ENCODE data around the gene SEC23A.
"Not testable (repeated sequence)": the region's sequence is repeated elsewhere in the genome, so short reads cannot be mapped to it uniquely, and the experiment has no call there.

The SEC23A gene

DNA sequence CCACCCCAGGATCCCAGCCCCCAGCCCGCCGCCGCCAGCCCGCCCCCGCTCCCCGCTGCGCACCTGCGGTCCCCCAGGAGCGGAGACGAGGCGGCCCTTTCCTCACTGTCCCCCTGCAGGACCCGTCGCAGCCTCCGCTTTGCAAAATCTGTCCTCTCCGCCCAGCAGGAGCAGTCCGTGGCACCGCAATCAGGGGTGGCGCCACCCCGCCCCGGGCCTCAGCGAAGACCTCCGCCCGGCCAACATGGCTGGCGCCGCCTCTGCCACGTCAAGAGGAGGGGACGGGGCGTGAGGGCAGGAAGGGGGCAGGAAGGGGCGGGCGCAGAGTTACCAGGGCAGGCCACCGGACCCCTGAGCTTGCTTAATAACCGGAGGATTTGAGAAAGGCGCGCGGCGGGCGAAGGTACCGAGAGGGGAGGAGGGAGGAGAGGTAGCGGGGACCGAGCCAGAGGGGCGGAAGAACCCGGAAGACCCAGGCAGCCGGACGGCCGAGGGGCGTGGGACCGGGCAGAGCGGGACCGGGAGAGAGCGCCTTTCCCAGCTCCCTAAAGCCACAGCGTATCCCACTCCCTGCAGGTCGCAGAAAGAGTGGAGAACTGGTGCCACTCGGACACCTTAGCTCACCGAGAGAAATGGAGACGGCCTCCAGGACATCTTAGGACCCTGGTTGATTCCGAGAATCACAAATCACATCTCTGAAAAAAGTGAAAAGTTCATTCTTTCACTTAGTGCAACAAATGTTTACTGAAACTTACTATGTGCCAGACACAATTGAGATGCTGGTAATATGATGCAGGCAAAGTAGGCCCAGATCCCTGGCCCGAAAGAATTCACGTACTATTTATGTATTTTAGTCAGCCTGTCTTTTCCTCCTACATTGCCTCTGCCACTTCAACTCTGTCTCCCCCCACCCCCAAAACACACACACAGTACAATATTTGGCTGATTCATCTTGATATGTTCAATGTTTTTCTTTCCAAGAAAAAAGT lies at the start of gene SEC23A:
Gene SEC23A (minus strand): TSS at position 267 of the 989 bp plus-strand sequence. CDS start 7,117 bp downstream, outside the sequence.
- Histone ChIP-seq H3K4me1 (ENCODE audit: insufficient read depth, low read length, poor library complexity, severe bottlenecking) (peaks cover 24% of the 10 kb centered on the region), H3K36me3 (ENCODE audit: insufficient read depth, low read length) (no peaks in the 10 kb centered on the region), H3K4me2 (ENCODE audit: low read depth, low read length, poor library complexity, severe bottlenecking) (peak within 1 kb of the TSS; percentile 97), H3F3A (ENCODE audit: low read depth) (no peaks in the 10 kb centered on the region), H4K20me1 (ENCODE audit: insufficient read depth, low read length, poor library complexity, severe bottlenecking) (peaks cover 3% of the 10 kb centered on the region), H3K27me3 (ENCODE audit: insufficient read depth, low read length, poor library complexity, severe bottlenecking) (no peaks in the 10 kb centered on the region), H3K9ac (ENCODE audit: low read depth, low read length, poor library complexity, severe bottlenecking) (peak within 1 kb of the TSS; percentile 94), H3K9me2 (replicated peaks; ENCODE audit: low read depth, low read length) (no peaks in the 10 kb centered on the region), H3K4me3 (ENCODE audit: low read length, poor library complexity, severe bottlenecking) (peak within 1 kb of the TSS; percentile 94), H2AFZ (ENCODE audit: low read length) (peak within 1 kb of the TSS; percentile 94), H3K79me2 (ENCODE audit: insufficient read depth, low read length) (peaks cover 31% of the 10 kb centered on the region), H3K9me3 (ENCODE audit: insufficient read depth, low read depth, low read length) (no peaks in the 10 kb centered on the region)
- TF ChIP-seq, protein P1, sequence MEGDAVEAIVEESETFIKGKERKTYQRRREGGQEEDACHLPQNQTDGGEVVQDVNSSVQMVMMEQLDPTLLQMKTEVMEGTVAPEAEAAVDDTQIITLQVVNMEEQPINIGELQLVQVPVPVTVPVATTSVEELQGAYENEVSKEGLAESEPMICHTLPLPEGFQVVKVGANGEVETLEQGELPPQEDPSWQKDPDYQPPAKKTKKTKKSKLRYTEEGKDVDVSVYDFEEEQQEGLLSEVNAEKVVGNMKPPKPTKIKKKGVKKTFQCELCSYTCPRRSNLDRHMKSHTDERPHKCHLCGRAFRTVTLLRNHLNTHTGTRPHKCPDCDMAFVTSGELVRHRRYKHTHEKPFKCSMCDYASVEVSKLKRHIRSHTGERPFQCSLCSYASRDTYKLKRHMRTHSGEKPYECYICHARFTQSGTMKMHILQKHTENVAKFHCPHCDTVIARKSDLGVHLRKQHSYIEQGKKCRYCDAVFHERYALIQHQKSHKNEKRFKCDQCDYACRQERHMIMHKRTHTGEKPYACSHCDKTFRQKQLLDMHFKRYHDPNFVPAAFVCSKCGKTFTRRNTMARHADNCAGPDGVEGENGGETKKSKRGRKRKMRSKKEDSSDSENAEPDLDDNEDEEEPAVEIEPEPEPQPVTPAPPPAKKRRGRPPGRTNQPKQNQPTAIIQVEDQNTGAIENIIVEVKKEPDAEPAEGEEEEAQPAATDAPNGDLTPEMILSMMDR (conservative IDR thresholded peaks at IDR 0.05; ENCODE audit: low read length): no peak
- no peak for TF ChIP-seq EZH2phosphoT487 (IDR thresholded peaks at IDR 0.05; ENCODE audit: borderline replicate concordance)

DNA sequence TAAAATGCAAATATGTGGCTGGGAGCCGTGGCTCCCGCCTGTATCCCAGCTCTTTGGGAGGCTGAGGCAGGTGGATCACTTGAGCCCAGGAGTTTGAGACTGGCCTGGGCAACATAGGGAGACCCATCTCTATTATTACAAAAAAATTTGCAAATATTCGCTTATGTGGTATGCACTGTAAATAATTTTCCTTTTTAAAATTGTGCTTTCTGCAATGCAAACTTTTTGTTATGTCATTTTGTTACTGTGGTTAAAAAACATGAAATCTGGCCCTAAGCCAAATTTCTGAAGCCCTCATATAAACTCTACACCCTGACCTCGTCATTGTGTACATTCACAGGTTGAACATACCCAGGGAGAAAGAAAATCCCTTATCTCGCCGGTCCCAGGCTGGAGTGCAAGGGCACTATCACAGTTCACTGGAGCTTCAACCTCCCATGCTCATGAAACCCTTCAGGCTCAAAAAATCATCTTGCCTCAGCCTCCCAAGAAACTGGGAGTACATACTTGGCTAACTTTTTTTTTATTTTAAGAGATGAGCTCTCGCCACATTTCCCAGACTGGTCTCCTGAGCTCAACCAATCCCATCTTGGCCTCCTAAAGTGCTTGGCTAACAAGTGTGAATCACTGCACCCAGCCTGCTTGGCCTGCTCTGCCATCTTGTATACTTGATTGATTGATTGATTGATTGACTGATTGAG lies 42.4 kb upstream of the SEC23A start:
- H3K4me2 ChIP-seq (ENCODE audit: low read depth, low read length, poor library complexity, severe bottlenecking): no peak overlapping the region
- no peaks in the 10 kb centered on the region for H3F3A ChIP-seq (ENCODE audit: low read depth)
- H3K4me3 ChIP-seq (ENCODE audit: low read length, poor library complexity, severe bottlenecking): no peak overlapping the region
- no peaks in the 10 kb centered on the region for H4K20me1 ChIP-seq (ENCODE audit: insufficient read depth, low read length, poor library complexity, severe bottlenecking)
- no peaks in the 10 kb centered on the region for H3K4me1 ChIP-seq (ENCODE audit: insufficient read depth, low read length, poor library complexity, severe bottlenecking)
- H3K36me3 ChIP-seq (ENCODE audit: insufficient read depth, low read length): peaks cover 25% of the 10 kb centered on the region; the same call in 1 of the 2 replicates
- H2AFZ ChIP-seq (ENCODE audit: low read length): no peak overlapping the region
- no peak overlapping the region for H3K9ac ChIP-seq (ENCODE audit: low read depth, low read length, poor library complexity, severe bottlenecking)
- H3K9me3 ChIP-seq (ENCODE audit: insufficient read depth, low read depth, low read length): peaks cover 3% of the 10 kb centered on the region; the same call in 1 of the 2 replicates
- no peaks in the 10 kb centered on the region for H3K27me3 ChIP-seq (ENCODE audit: insufficient read depth, low read length, poor library complexity, severe bottlenecking)
- no peak for TF ChIP-seq EZH2phosphoT487 (IDR thresholded peaks at IDR 0.05; ENCODE audit: borderline replicate concordance)
- TF ChIP-seq, protein P1 (conservative IDR thresholded peaks at IDR 0.05; ENCODE audit: low read length): no peak
- H3K9me2 ChIP-seq (replicated peaks; ENCODE audit: low read depth, low read length): no peaks in the 10 kb centered on the region
- no peaks in the 10 kb centered on the region for H3K79me2 ChIP-seq (ENCODE audit: insufficient read depth, low read length)

DNA sequence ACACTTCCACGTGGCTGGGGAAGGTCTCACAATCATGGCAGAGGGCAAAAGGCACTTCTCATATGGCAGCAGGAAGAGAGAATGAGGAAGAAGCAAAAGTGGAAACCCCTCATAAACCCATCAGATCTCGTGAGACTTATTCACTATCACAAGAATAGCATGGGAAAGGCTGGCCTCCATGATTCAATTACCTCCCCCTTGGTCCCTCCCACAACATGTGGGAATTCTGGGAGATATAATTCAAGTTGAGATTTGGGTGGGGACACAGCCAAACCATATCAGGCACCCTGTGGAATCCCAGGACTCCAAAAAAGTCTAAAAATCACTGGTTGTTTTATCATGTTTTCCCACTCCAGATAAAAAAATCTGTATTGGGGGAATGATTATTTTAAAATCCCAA lies 40.2 kb upstream of the SEC23A start:
- H4K20me1 ChIP-seq (ENCODE audit: insufficient read depth, low read length, poor library complexity, severe bottlenecking); H3K79me2 ChIP-seq (ENCODE audit: insufficient read depth, low read length); H3K4me3 ChIP-seq (ENCODE audit: low read length, poor library complexity, severe bottlenecking); H3K4me1 ChIP-seq (ENCODE audit: insufficient read depth, low read length, poor library complexity, severe bottlenecking); H3K4me2 ChIP-seq (ENCODE audit: low read depth, low read length, poor library complexity, severe bottlenecking); H3K9me3 ChIP-seq (ENCODE audit: insufficient read depth, low read depth, low read length); H3K9ac ChIP-seq (ENCODE audit: low read depth, low read length, poor library complexity, severe bottlenecking); H3K27me3 ChIP-seq (ENCODE audit: insufficient read depth, low read length, poor library complexity, severe bottlenecking); H3F3A ChIP-seq (ENCODE audit: low read depth); H2AFZ ChIP-seq (ENCODE audit: low read length); H3K9me2 ChIP-seq (replicated peaks; ENCODE audit: low read depth, low read length): not testable (repeated sequence)
- peaks cover 15% of the 10 kb centered on the region; the same call in 1 of the 2 replicates for H3K36me3 ChIP-seq (ENCODE audit: insufficient read depth, low read length)

DNA sequence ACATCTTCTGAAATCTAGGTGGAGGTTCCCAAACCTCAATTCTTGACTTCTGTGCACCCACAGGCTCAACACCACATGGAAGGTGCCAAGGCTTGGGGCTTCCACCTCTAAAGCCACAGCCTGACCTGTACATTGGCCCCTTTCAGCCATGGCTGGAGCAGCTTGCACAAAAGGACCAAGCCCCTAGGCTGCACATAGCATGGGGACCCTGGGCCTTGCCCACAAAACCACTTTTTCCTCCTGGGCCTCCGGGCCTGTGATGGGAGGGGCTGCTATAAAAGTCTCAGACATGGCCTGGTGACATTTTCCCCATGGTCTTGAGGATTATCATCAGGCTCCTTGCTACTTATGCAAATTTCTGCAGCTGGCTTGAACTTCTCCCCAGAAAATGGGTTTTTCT lies 38.6 kb upstream of the SEC23A start:
- not testable (repeated sequence) for H4K20me1 ChIP-seq (ENCODE audit: insufficient read depth, low read length, poor library complexity, severe bottlenecking); H3K4me3 ChIP-seq (ENCODE audit: low read length, poor library complexity, severe bottlenecking); H3K9me2 ChIP-seq (replicated peaks; ENCODE audit: low read depth, low read length); H3K4me2 ChIP-seq (ENCODE audit: low read depth, low read length, poor library complexity, severe bottlenecking); H3F3A ChIP-seq (ENCODE audit: low read depth); H3K79me2 ChIP-seq (ENCODE audit: insufficient read depth, low read length); H3K27me3 ChIP-seq (ENCODE audit: insufficient read depth, low read length, poor library complexity, severe bottlenecking); H2AFZ ChIP-seq (ENCODE audit: low read length); H3K9ac ChIP-seq (ENCODE audit: low read depth, low read length, poor library complexity, severe bottlenecking); H3K9me3 ChIP-seq (ENCODE audit: insufficient read depth, low read depth, low read length); H3K4me1 ChIP-seq (ENCODE audit: insufficient read depth, low read length, poor library complexity, severe bottlenecking)
- H3K36me3 ChIP-seq (ENCODE audit: insufficient read depth, low read length): peaks cover 17% of the 10 kb centered on the region; the same call in 1 of the 2 replicates
